CD4-positive, alpha-beta T cell (primary cell): ENCODE results near the gene EGLN3. TPM values are rescaled to one million over a fixed set of nuclear protein-coding genes. Genes with fewer than 3 reads are reported as not detected.

ENCODE experiments used
- ATAC-seq: fragments of 200-7000 bp; cut with Tn5 transposase; one replicate; pipeline ENCODE4 v1.10.0; 2022; ENCODE audit warnings: mild to moderate bottlenecking; ENCODE audit not compliant: poor library complexity
- CTCF ChIA-PET: fragments of 350-600 bp; sonication (Branson Sonifier 250); formaldehyde crosslinking; loops from one replicate; lab custom pipeline; 2021; ENCODE audit warnings: antibody characterized with exemption, inconsistent platforms; lab: Charles Lee
- POLR2A ChIA-PET: fragments of 350-600 bp; sonication (Branson Sonifier 250); formaldehyde crosslinking; loops from one replicate; lab custom pipeline; 2021; ENCODE audit warnings: antibody characterized with exemption, inconsistent platforms; lab: Charles Lee
- DNase-seq, 14 experiments: peaks; one replicate each; pipeline ENCODE4 v3.0.0-alpha.2; 2013 to 2020; ENCODE audit warnings: mixed read lengths in 2 of 14
- H3K27ac ChIP-seq, 2 donors: one replicate each; pipeline versions ENCODE4 v1.5.1 to v1.7.0; 2013; ENCODE audit warnings: low read length in 2 of 2, low read depth in 1 of 2, mild to moderate bottlenecking in 1 of 2
- H3K27me3 ChIP-seq, 2 experiments: 1 replicate in 1 of 2; 2 replicates in 1 of 2; pipeline versions ENCODE4 v1.6.1 to v1.7.0; 2013; ENCODE audit warnings: low read length in 2 of 2, control low read depth in 1 of 2, mild to moderate bottlenecking in 1 of 2, moderate library complexity in 1 of 2; ENCODE audit not compliant: insufficient read depth in 2 of 2, control insufficient read depth in 1 of 2
- H3K36me3 ChIP-seq: one replicate; pipeline ENCODE4 v1.6.1; 2013; ENCODE audit warnings: low read length, control low read depth; ENCODE audit not compliant: insufficient read depth
- H3K4me1 ChIP-seq: one replicate; pipeline ENCODE4 v1.6.1; 2013; ENCODE audit warnings: low read length, control low read depth; ENCODE audit not compliant: insufficient read depth
- H3K4me3 ChIP-seq: one replicate; pipeline ENCODE4 v1.5.1; 2013; ENCODE audit warnings: mild to moderate bottlenecking, low read length, moderate library complexity
- H3K9me3 ChIP-seq, 2 experiments: 1 replicate in 1 of 2; 2 replicates in 1 of 2; pipeline versions ENCODE4 v1.6.1 to v1.7.0; 2013; ENCODE audit warnings: low read length in 2 of 2, mild to moderate bottlenecking in 2 of 2, control low read depth in 1 of 2, moderate library complexity in 1 of 2; ENCODE audit not compliant: control insufficient read depth in 1 of 2, insufficient read depth in 1 of 2
- H3K27ac Mint-ChIP-seq: one replicate; pipeline ENCODE4 v1.8.0; 2020; ENCODE audit warnings: mixed read lengths
- H3K27me3 Mint-ChIP-seq: one replicate; pipeline ENCODE4 v1.8.0; 2021; ENCODE audit warnings: mixed read lengths
- H3K36me3 Mint-ChIP-seq: one replicate; pipeline ENCODE4 v1.8.0; 2021; ENCODE audit warnings: low read depth, mixed read lengths
- H3K4me1 Mint-ChIP-seq: one replicate; pipeline ENCODE4 v1.8.0; 2021; ENCODE audit warnings: low read depth, mixed read lengths
- H3K4me3 Mint-ChIP-seq: one replicate; pipeline ENCODE4 v1.8.0; 2020; ENCODE audit warnings: mild to moderate bottlenecking, mixed read lengths
- H3K9me3 Mint-ChIP-seq: one replicate; pipeline ENCODE4 v1.8.0; 2020; ENCODE audit warnings: mixed read lengths
- intact Hi-C, 2 experiments: fragments of 100-400 bp; cut with DNase I in 1 of 2; cut with micrococcal nuclease in 1 of 2; formaldehyde crosslinking; loops; one replicate each; pipeline versions ENCODE4 v1.15.1 to v1.9.0; 2023 to 2025; cut with DNase I, micrococcal nuclease
- total RNA-seq, 174 experiments: library from RNA in 2 of 174; stranded (reverse) in 2 of 174; gene quantifications; one replicate each; pipeline ENCODE4 v1.2.3 and lab custom pipeline; 2021 to 2026
- TF ChIP-seq, protein P1 (sequence below): fragments of 200-600 bp; IDR thresholded peaks from one replicate; pipeline ENCODE4 v1.8.0; 2022; ENCODE audit warnings: antibody characterized with exemption, mild to moderate bottlenecking

EGLN3 gene
- total RNA-seq, 2 experiments from 2014 or later: 1.1 to 1.3 TPM

DNA sequence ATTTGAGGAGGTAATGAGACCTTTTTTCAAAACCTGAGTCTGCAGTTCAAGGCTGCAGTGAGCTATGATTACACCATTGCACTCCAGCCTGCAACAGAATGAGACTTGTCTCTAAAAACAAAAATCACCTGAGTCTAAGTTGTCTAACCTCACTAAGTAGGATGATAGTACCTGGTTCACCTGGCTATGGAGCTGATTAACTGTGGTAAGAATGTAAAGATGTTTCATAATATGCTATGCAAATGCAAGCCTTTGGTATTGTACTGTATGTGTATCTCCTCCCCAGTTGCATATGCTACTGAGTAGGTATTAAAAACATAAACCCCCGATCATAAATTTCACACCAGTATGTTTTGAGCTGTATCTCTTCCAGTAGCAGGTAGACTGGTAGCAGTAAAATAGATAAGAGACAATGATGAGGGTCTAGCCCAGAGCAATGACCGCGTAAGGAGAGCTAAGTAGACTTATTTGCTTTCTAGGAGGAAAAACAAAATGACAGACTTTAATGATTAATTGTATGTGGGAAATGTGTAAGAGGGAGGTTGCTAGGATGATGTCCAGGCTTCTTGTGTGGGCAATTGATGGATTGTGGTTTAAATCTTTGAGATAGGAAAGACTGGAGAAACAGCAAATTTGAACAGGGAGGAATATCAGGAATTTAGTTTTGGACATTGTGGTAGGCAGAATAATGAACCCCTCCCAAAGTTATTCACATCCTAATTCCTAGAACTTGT is 41.6 kb upstream of the EGLN3 start:
- no peaks in the 10 kb centered on the region for H3K27me3 Mint-ChIP-seq
- H3K4me1 Mint-ChIP-seq: peaks cover 4% of the 10 kb centered on the region
- H3K27me3 ChIP-seq: no peaks in the 10 kb centered on the region
- ChIA-PET CTCF (interaction anchor here (0.6 kb wide), 1 partner anchor 208 kb away, joined by 4 read pairs; no protein-coding TSS in a partner anchor), POLR2A (no interaction called here)
- intact Hi-C loops: no loop called here
- ATAC-seq: no peak
- no peak overlapping the region for H3K27ac ChIP-seq
- H3K36me3 Mint-ChIP-seq: no peaks in the 10 kb centered on the region
- DNase-seq: no peak
- H3K9me3 ChIP-seq: no peaks in the 10 kb centered on the region
- no peak overlapping the region for H3K27ac Mint-ChIP-seq
- H3K4me3 Mint-ChIP-seq: no peak overlapping the region
- no peaks in the 10 kb centered on the region for H3K36me3 ChIP-seq
- H3K9me3 Mint-ChIP-seq: no peaks in the 10 kb centered on the region
- H3K4me1 ChIP-seq: no peaks in the 10 kb centered on the region
- TF ChIP-seq, protein P1, sequence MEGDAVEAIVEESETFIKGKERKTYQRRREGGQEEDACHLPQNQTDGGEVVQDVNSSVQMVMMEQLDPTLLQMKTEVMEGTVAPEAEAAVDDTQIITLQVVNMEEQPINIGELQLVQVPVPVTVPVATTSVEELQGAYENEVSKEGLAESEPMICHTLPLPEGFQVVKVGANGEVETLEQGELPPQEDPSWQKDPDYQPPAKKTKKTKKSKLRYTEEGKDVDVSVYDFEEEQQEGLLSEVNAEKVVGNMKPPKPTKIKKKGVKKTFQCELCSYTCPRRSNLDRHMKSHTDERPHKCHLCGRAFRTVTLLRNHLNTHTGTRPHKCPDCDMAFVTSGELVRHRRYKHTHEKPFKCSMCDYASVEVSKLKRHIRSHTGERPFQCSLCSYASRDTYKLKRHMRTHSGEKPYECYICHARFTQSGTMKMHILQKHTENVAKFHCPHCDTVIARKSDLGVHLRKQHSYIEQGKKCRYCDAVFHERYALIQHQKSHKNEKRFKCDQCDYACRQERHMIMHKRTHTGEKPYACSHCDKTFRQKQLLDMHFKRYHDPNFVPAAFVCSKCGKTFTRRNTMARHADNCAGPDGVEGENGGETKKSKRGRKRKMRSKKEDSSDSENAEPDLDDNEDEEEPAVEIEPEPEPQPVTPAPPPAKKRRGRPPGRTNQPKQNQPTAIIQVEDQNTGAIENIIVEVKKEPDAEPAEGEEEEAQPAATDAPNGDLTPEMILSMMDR: no peak
- H3K4me3 ChIP-seq: no peak overlapping the region

DNA sequence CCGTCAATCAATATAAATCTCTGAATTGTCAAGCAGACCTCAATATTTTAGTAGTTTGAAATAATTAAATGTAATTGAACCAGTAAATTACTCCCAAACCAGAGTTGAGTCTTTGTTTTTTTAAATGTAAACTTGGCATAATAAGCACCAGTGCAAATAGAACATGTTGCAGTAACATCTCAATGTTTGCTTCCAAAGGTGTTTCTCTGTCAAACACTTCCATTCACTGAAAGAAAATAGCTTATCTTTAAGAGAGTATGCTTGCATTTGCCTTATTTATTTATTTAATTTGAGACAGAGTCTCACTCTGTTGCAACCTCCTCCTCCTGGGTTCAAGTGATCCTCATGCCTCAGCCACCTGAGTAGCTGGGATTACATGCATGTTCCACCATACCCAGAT is 39.9 kb upstream of the EGLN3 start:
- TF ChIP-seq, protein P1: no peak
- H3K9me3 Mint-ChIP-seq: peaks cover 2% of the 10 kb centered on the region
- H3K27ac Mint-ChIP-seq: no peak overlapping the region
- POLR2A ChIA-PET: no interaction called here
- no peak for ATAC-seq
- no peaks in the 10 kb centered on the region for H3K27me3 Mint-ChIP-seq
- CTCF ChIA-PET: no interaction called here
- H3K27ac ChIP-seq: no peak overlapping the region
- no peaks in the 10 kb centered on the region for H3K36me3 ChIP-seq
- H3K36me3 Mint-ChIP-seq: no peaks in the 10 kb centered on the region
- no peak overlapping the region for H3K4me3 Mint-ChIP-seq
- intact Hi-C loops: no loop called here
- H3K4me1 ChIP-seq: no peaks in the 10 kb centered on the region
- H3K4me3 ChIP-seq: no peak overlapping the region
- no peaks in the 10 kb centered on the region for H3K9me3 ChIP-seq
- peaks cover 4% of the 10 kb centered on the region for H3K4me1 Mint-ChIP-seq
- no peak for DNase-seq
- H3K27me3 ChIP-seq: no peaks in the 10 kb centered on the region

DNA sequence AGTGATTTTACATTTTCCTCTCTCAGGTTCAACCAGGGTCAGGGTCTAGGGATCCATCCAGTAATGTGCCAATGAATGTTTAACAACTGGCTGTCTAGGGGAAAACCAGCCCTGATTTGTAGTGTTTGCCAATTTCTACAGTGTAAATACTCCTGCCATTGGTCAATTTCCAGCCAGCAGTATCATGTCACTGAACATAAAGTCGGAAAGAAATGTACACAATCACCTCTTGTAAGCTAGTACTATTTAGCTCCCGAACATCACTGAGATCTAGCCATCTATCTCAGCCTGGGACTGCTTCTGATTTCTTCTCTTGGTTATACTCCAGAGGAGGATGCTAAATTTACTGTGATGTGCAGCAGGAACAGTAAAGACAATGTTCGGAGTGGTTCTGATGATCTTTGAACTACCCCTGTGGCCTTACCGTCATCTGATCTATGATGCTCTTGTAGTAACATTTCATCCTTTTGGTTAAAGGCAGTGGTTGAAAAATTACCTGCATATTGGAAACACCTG is 36.7 kb upstream of the EGLN3 start:
- Mint-ChIP-seq H3K4me1 (peaks cover 4% of the 10 kb centered on the region), H3K4me3 (no peak overlapping the region), H3K36me3 (no peaks in the 10 kb centered on the region), H3K27me3 (no peaks in the 10 kb centered on the region), H3K9me3 (peaks cover 2% of the 10 kb centered on the region), H3K27ac (no peak overlapping the region)
- no peak for ATAC-seq
- intact Hi-C loops: no loop called here
- Histone ChIP-seq H3K36me3 (no peaks in the 10 kb centered on the region), H3K27me3 (no peaks in the 10 kb centered on the region), H3K4me3 (no peak overlapping the region), H3K9me3 (peaks cover 0 to 15% of the 10 kb centered on the region in 2 experiments), H3K27ac (no peak overlapping the region), H3K4me1 (no peaks in the 10 kb centered on the region)
- TF ChIP-seq, protein P1: no peak
- DNase-seq: no peak
- ChIA-PET POLR2A (no interaction called here), CTCF (no interaction called here)
